Left lung (tissue), 10 donors: Measurements from ENCODE around the gene PSPN. TPM values are rescaled to one million over a fixed set of nuclear protein-coding genes. Genes with fewer than 3 reads are reported as not detected.
A peak's percentile ranks its signal among the peaks of the same experiment; 100 is the strongest.
"Not testable (repeated sequence)": the region's sequence is repeated elsewhere in the genome, so short reads cannot be mapped to it uniquely, and the experiment has no call there.

Experiments
- ATAC-seq: fragments of 200-7000 bp; cut with Tn5 transposase; one replicate; pipeline ENCODE4 v1.9.1; 2020; ENCODE audit warnings: moderate library complexity
- DNase-seq, 4 donors: peaks; one replicate each; pipeline ENCODE4 v3.0.0-alpha.2; 2013 to 2020
- H3K27ac ChIP-seq, 2 donors: fragments of 200-600 bp; sonication (generic) in 1 of 2; one replicate each; pipeline versions ENCODE4 v1.5.0 to v1.8.0; 2020 to 2021
- H3K27me3 ChIP-seq, 2 donors: fragments of 200-600 bp; sonication (generic) in 1 of 2; one replicate each; pipeline versions ENCODE4 v1.5.0 to v1.8.0; 2020 to 2021
- H3K36me3 ChIP-seq, 2 donors: fragments of 200-600 bp; sonication (generic) in 1 of 2; one replicate each; pipeline versions ENCODE4 v1.5.0 to v1.8.0; 2020 to 2021
- H3K4me1 ChIP-seq, 2 donors: fragments of 200-600 bp; one replicate each; pipeline ENCODE4 v1.8.0; 2021
- H3K4me3 ChIP-seq, 2 donors: fragments of 200-600 bp; sonication (generic) in 1 of 2; one replicate each; pipeline versions ENCODE4 v1.5.0 to v1.8.0; 2020 to 2021; ENCODE audit warnings: mild to moderate bottlenecking in 1 of 2
- H3K9me3 ChIP-seq, 2 donors: fragments of 200-600 bp; sonication (generic) in 1 of 2; one replicate each; pipeline versions ENCODE4 v1.5.0 to v1.8.0; 2020 to 2021
- CTCF ChIP-seq, 2 donors: fragments of 200-600 bp; sonication (generic) in 1 of 2; IDR thresholded peaks; one replicate each; pipeline versions ENCODE4 v1.5.0 to v1.8.0; 2021; ENCODE audit warnings: antibody characterized with exemption in 2 of 2
- intact Hi-C, 2 donors: fragments of 100-400 bp; cut with DNase I; formaldehyde crosslinking; loops; one replicate each; pipeline versions ENCODE4 v1.11.2 to v1.14.2; 2022
- polyA plus RNA-seq, 6 donors: library from polyadenylated mRNA; unstranded; fragments of 120-200 nt; gene quantifications; one replicate each; pipeline ENCODE4 v1.2.1, GENCODE V29; 2013; ENCODE audit not compliant: insufficient read length in 6 of 6
- total RNA-seq, 2 donors: library from RNA; stranded (reverse); fragmentation: NEBNext Ultra II Directional; extraction: Animal tissue kit (Norgen Biotek cat#: 25700); gene quantifications; one replicate each; pipeline ENCODE4 v1.2.1, GENCODE V29; 2021
- donor health status: DM: no; HTN: yes; CAD: no.
- donor health status: DM: no; HTN: no; CAD: no.

PSPN gene
- total and polyA plus RNA-seq, 8 donors: 1.8 to 2.7 (median 2.3) TPM

GRCh38 chr19:6402837-6403608, 27.3 kb upstream of the PSPN start:
- Histone ChIP-seq H3K4me3 (no peak overlapping the region), H3K27me3 (no peaks in the 10 kb centered on the region), H3K27ac (no peak overlapping the region), H3K4me1 (no peaks in the 10 kb centered on the region), H3K9me3 (no peaks in the 10 kb centered on the region), H3K36me3 (no peaks in the 10 kb centered on the region)
- TF ChIP-seq CTCF (IDR thresholded peaks at IDR 0.05): no peak
- intact Hi-C loops: no loop called here
- ATAC-seq: peak; percentile 26
- DNase-seq: peak in 2 of 4 donors; percentile 69 to 85

DNA sequence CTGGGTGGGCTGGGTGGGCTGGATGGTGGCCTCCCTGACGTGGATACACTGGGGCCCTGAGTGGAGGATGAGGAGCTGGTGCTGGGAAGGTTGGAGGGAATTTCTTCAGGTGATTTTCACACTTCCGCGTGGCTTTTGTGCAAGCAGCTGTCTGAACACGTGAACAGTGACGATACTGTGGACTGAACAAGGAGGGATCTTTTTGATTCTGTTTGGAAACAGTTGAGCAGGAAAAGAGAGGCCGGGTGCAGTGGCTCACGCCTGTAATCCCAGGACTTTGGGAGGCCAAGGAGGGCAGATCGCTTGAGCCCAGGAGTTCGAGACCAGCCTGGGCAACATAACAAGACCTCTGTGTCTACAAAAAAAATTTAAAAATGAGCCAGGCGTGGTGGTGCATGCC, 26.3 kb upstream of the PSPN start:
- H3K27me3 ChIP-seq: no peaks in the 10 kb centered on the region
- H3K27ac ChIP-seq: no peak overlapping the region
- intact Hi-C loops: no loop called here
- H3K36me3 ChIP-seq: no peaks in the 10 kb centered on the region
- H3K4me1 ChIP-seq: no peaks in the 10 kb centered on the region
- no peak for DNase-seq
- H3K9me3 ChIP-seq: no peaks in the 10 kb centered on the region
- TF ChIP-seq CTCF (IDR thresholded peaks at IDR 0.05): no peak
- ATAC-seq: no peak
- H3K4me3 ChIP-seq: no peak overlapping the region

DNA sequence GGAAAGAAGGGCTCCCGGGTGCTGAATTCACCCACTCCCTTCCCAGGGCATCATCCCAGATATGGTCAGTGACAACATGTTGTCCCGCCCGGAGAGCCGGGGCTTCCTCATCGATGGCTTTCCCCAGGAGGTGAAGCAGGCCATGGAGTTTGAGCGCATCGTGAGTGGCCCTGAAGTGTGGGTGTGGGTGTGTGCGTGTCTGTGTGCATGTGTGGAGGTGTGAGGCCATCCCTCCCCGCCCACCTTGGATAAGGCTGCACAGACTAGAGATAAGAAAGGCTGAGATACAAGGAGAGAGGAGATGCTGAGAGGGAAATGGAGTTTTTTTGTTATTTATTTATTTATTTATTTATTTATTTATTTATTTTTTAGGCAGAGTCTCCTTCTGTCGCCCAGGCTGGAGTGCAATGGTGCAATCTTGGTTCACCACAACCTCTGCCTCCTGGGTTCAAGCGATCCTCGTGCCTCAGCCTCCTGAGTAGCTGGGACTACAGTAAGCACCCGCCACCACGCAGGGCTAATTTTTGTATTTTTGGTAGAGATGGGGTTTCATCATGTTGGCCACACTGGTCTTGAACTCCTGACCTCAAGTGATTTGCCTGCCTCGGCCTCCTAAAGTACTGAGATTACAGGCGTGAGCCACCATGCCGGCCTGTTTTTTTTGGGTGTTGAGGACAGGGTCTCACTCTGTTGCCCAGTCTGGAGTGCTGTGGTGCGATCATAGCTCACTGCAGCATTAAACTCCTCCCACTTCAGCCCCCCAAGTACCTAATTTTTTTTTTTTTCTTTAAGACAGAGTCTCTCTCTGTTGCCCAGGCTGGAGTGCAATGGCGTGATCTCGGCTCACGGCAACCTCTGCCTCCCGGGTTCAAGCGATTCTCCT, 24.6 kb upstream of the PSPN start:
- H3K9me3 ChIP-seq, ATAC-seq, DNase-seq, H3K4me1 ChIP-seq, intact Hi-C loops, H3K27ac ChIP-seq, H3K36me3 ChIP-seq, H3K4me3 ChIP-seq, H3K27me3 ChIP-seq: not testable (repeated sequence)

DNA sequence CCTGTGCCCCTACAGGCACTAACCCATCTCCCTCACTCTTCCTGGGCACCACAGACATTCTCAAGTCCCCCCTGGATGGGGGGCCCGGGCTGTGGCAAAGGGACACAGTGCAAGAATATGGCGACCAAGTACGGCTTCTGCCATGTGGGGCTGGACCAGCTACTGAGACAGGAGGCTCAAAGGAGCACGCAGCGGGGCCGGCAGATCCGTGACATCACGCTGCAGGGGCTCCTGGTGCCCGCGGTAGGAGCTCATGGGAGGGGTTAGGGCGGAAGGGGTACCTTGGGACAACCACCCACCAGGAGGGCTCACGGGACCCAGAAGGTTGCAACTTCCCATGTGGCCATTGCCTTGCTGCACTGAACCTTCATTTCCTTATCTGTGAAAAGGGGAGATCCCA, 20.6 kb upstream of the PSPN start:
- DNase-seq (no peak), ATAC-seq (no peak)
- no peak overlapping the region for H3K27ac ChIP-seq
- no peak overlapping the region for H3K4me3 ChIP-seq
- no peaks in the 10 kb centered on the region for H3K27me3 ChIP-seq
- intact Hi-C loops: no loop called here
- no peaks in the 10 kb centered on the region for H3K9me3 ChIP-seq
- H3K36me3 ChIP-seq: peaks cover 0 to under 1% of the 10 kb centered on the region in 2 donors
- TF ChIP-seq CTCF (IDR thresholded peaks at IDR 0.05): no peak
- H3K4me1 ChIP-seq: peaks cover 3 to 17% of the 10 kb centered on the region in 2 donors

DNA sequence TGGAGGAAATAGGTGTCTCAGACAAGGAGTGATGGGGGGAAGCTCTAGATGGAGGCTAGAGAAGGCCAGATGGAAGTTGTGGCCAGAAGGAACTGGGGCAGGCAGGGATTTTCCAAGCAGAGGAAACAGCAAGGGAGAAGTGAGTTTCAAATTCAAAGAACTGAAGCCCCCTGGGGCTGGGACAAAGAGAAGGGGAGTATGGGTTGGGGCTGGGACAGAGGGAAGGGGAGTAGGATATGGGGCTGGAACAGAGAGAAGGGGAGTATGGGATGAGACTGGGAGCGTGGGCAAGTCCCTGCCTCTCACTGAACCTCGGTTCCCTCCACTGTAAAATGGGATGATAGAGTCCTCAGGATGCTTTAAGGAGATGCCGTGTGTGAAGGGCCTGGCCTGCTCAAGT, 19.1 kb upstream of the PSPN start:
- Histone ChIP-seq H3K9me3 (no peaks in the 10 kb centered on the region), H3K27me3 (no peaks in the 10 kb centered on the region), H3K4me1 (peaks cover 3 to 21% of the 10 kb centered on the region in 2 donors), H3K4me3 (no peak overlapping the region), H3K36me3 (peaks cover 0 to 16% of the 10 kb centered on the region in 2 donors), H3K27ac (no peak overlapping the region)
- intact Hi-C loops: no loop called here
- ATAC-seq: no peak
- no peak for DNase-seq
- TF ChIP-seq CTCF (IDR thresholded peaks at IDR 0.05): no peak
